Measurements from ENCODE around the gene AUTS2. TPM values are rescaled to one million over a fixed set of nuclear protein-coding genes. Genes with fewer than 3 reads are reported as not detected.

The AUTS2 gene
- 3.6 to 5.3 TPM (median 4.3 TPM) in 5 replicates for total RNA-seq (2022; extraction: Qiagen RNA extraction; ENCODE audit: low read depth)

GRCh38 chr7:69598081-69598486 is at the start of gene AUTS2:
Gene AUTS2, plus strand, starts transcription at chr7:69598475. Its CDS starts 1,179 bp downstream, at chr7:69599654.

